H9 (cell line): ENCODE results near the gene TSPOAP1. TPM values are rescaled to one million over a fixed set of nuclear protein-coding genes. Genes with fewer than 3 reads are reported as not detected.

Source experiments
- DNase-seq: peaks from one replicate; pipeline ENCODE4 v3.0.0-alpha.2; 2017
- H2AFZ ChIP-seq: one replicate; pipeline ENCODE4 v1.6.1; 2013; ENCODE audit warnings: mild to moderate bottlenecking, low read length, control low read depth, moderate library complexity
- H2AK5ac ChIP-seq: 2 replicates; pipeline ENCODE4 v1.6.1; 2013; ENCODE audit warnings: low read length, control low read depth, mixed read lengths; ENCODE audit not compliant: insufficient read length
- H2BK120ac ChIP-seq: one replicate; pipeline ENCODE4 v1.6.1; 2013; ENCODE audit warnings: low read depth, mild to moderate bottlenecking, low read length, control low read depth, inconsistent platforms; ENCODE audit not compliant: poor library complexity, severe bottlenecking
- H2BK12ac ChIP-seq: 2 replicates; pipeline ENCODE4 v1.6.1; 2013; ENCODE audit warnings: low read length, control low read depth, mixed read lengths, low read depth; ENCODE audit not compliant: insufficient read length
- H2BK15ac ChIP-seq: 2 replicates; pipeline ENCODE4 v1.6.1; 2013; ENCODE audit warnings: low read depth, low read length, control low read depth
- H2BK20ac ChIP-seq: one replicate; pipeline ENCODE4 v1.6.1; 2013; ENCODE audit warnings: low read depth, mild to moderate bottlenecking, low read length, control low read depth, inconsistent platforms; ENCODE audit not compliant: poor library complexity, severe bottlenecking
- H2BK5ac ChIP-seq: 2 replicates; pipeline ENCODE4 v1.6.1; 2013; ENCODE audit warnings: low read length, control low read depth, mixed read lengths; ENCODE audit not compliant: insufficient read length
- H3K14ac ChIP-seq: 2 replicates; pipeline ENCODE4 v1.6.1; 2013; ENCODE audit warnings: low read length, control low read depth; ENCODE audit not compliant: insufficient read depth
- H3K18ac ChIP-seq: 2 replicates; pipeline ENCODE4 v1.6.1; 2013; ENCODE audit warnings: low read depth, mild to moderate bottlenecking, mixed read lengths, low read length, control low read depth; ENCODE audit not compliant: insufficient read length
- H3K23ac ChIP-seq: 2 replicates; pipeline ENCODE4 v1.6.1; 2013; ENCODE audit warnings: low read length, control low read depth, mixed read lengths, low read depth; ENCODE audit not compliant: insufficient read length
- H3K23me2 ChIP-seq: 2 replicates; pipeline ENCODE4 v1.6.1; 2013; ENCODE audit warnings: low read depth, mild to moderate bottlenecking, mixed read lengths, low read length, control low read depth; ENCODE audit not compliant: insufficient read length, poor library complexity, severe bottlenecking
- H3K27ac ChIP-seq: 2 replicates; pipeline ENCODE4 v1.5.1; 2013; ENCODE audit warnings: low read length, control low read depth, mixed read lengths, low read depth; ENCODE audit not compliant: insufficient read length
- H3K27me3 ChIP-seq: 2 replicates; pipeline ENCODE4 v1.6.1; 2013; ENCODE audit warnings: low read length, control low read depth, inconsistent platforms; ENCODE audit not compliant: insufficient read depth
- H3K4ac ChIP-seq: 2 replicates; pipeline ENCODE4 v1.6.1; 2013; ENCODE audit warnings: low read depth, mild to moderate bottlenecking, control low read depth, inconsistent platforms, low read length, moderate library complexity
- H3K4me1 ChIP-seq: 2 replicates; pipeline ENCODE4 v1.6.1; 2013; ENCODE audit warnings: low read length, control low read depth, inconsistent platforms; ENCODE audit not compliant: insufficient read depth
- H3K4me2 ChIP-seq: 2 replicates; pipeline ENCODE4 v1.6.1; 2013; ENCODE audit warnings: low read length, control low read depth, mixed read lengths; ENCODE audit not compliant: insufficient read length, insufficient read depth
- H3K56ac ChIP-seq: 2 replicates; pipeline ENCODE4 v1.6.1; 2013; ENCODE audit warnings: low read depth, mild to moderate bottlenecking, mixed read lengths, low read length, control low read depth; ENCODE audit not compliant: insufficient read length
- H3K79me1 ChIP-seq: 2 replicates; pipeline ENCODE4 v1.6.1; 2013; ENCODE audit warnings: low read depth, mild to moderate bottlenecking, moderate library complexity, low read length, control low read depth, inconsistent platforms; ENCODE audit not compliant: insufficient read depth, poor library complexity, severe bottlenecking
- H3K79me2 ChIP-seq: 2 replicates; pipeline ENCODE4 v1.6.1; 2013; ENCODE audit warnings: low read length, control low read depth, inconsistent platforms; ENCODE audit not compliant: insufficient read depth
- H3K9ac ChIP-seq: 2 replicates; pipeline ENCODE4 v1.6.1; 2013; ENCODE audit warnings: low read length, control low read depth, mixed read lengths; ENCODE audit not compliant: insufficient read length; ENCODE audit errors: extremely low read depth
- H3K9me3 ChIP-seq: one replicate; pipeline ENCODE4 v1.6.1; 2013; ENCODE audit warnings: low read depth, low read length, inconsistent platforms; ENCODE audit not compliant: control insufficient read depth
- H3T11ph ChIP-seq: one replicate; pipeline ENCODE4 v1.6.1; 2013; ENCODE audit warnings: mild to moderate bottlenecking, low read length, control low read depth, inconsistent platforms
- H4K20me1 ChIP-seq: one replicate; pipeline ENCODE4 v1.6.1; 2013; ENCODE audit not compliant: control insufficient read depth, insufficient read length, insufficient read depth
- H4K5ac ChIP-seq: 2 replicates; pipeline ENCODE4 v1.6.1; 2013; ENCODE audit warnings: low read depth, mild to moderate bottlenecking, mixed read lengths, low read length, control low read depth; ENCODE audit not compliant: insufficient read length
- H4K8ac ChIP-seq: replicated peaks from 2 replicates; pipeline ENCODE4 v1.6.1; 2013; ENCODE audit warnings: low read length, control low read depth, mixed read lengths, low read depth; ENCODE audit not compliant: insufficient read length
- H4K91ac ChIP-seq: 2 replicates; pipeline ENCODE4 v1.6.1; 2013; ENCODE audit warnings: low read depth, mild to moderate bottlenecking, moderate library complexity, mixed read lengths, low read length, control low read depth; ENCODE audit not compliant: insufficient read length
- H3K27ac Mint-ChIP-seq, 3 experiments: 2 replicates in 2 of 3; 3 replicates in 1 of 3; pipeline ENCODE4 v1.8.0; 2020 to 2021; ENCODE audit warnings: mixed read lengths in 3 of 3, mild to moderate bottlenecking in 1 of 3, moderate library complexity in 1 of 3
- H3K27me3 Mint-ChIP-seq: 2 replicates; pipeline ENCODE4 v1.8.0; 2021; ENCODE audit warnings: low read depth, mild to moderate bottlenecking, moderate library complexity, mixed read lengths
- H3K36me3 Mint-ChIP-seq, 3 experiments: 2 replicates in 2 of 3; 3 replicates in 1 of 3; pipeline ENCODE4 v1.8.0; 2020 to 2021; ENCODE audit warnings: low read depth in 3 of 3, mixed read lengths in 3 of 3; ENCODE audit not compliant: insufficient read depth in 1 of 3
- H3K4me1 Mint-ChIP-seq, 2 experiments: 2 replicates each; pipeline ENCODE4 v1.8.0; 2020; ENCODE audit warnings: mixed read lengths in 2 of 2
- H3K4me3 Mint-ChIP-seq, 2 experiments: 2 replicates in 1 of 2; 3 replicates in 1 of 2; pipeline ENCODE4 v1.8.0; 2020 to 2021; ENCODE audit warnings: mild to moderate bottlenecking in 2 of 2, mixed read lengths in 2 of 2, moderate library complexity in 1 of 2
- H3K9me3 Mint-ChIP-seq, 2 experiments: 2 replicates in 1 of 2; 3 replicates in 1 of 2; pipeline ENCODE4 v1.8.0; 2020; ENCODE audit warnings: mild to moderate bottlenecking in 2 of 2, mixed read lengths in 2 of 2, moderate library complexity in 1 of 2
- WGBS: extraction: QIAGEN DNeasy Blood & Tissue Kit; methylation state at CpG from one replicate; pipeline ENCODE4 v1.1.7; 2013; ENCODE audit warnings: missing lambda C conversion rate, low lambda C conversion rate, mixed read lengths; ENCODE audit not compliant: insufficient read length; ENCODE audit errors: extremely low coverage; 5-methylcytosine and 5-hydroxymethylcytosine counted together
- total RNA-seq: library from RNA; stranded (reverse); gene quantifications from 2 replicates; pipeline ENCODE4 v1.2.1, GENCODE V29; 2021
- TF ChIP-seq, protein P1 (sequence below): fragments of 200-600 bp; sonication (generic); conservative IDR thresholded peaks from 3 replicates; pipeline ENCODE4 v1.8.0; 2021; ENCODE audit warnings: antibody characterized with exemption, mild to moderate bottlenecking

Gene TSPOAP1
- total RNA-seq, 1 experiment from 2014 or later: 17.3 TPM

DNA sequence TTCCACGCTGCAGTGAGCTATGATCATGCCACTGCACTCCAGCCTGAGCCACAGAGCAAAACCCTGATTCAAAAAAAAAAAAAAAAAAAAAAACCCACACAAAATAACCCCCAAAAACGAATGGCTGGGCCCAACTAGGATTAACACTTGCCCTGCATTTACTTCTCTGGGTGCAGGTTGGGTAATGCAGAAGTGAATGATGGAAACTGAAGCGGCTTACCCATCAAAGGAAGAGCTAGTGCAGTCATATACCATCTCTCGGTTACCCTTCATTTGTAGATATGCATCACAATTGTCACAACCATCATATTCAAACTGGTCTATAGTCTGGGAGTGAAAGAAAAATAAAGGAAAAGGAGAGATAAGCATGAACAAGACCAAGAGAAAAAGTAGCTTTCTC lies 22.6 kb upstream of the TSPOAP1 start:
- WGBS: no CpG with 5 or more reads among the region's 4 CpGs
- H3K56ac ChIP-seq: no peak overlapping the region
- peaks cover 5% of the 10 kb centered on the region; the same call in 1 of the 2 replicates for H3K27me3 Mint-ChIP-seq
- H3K27me3 ChIP-seq: no peaks in the 10 kb centered on the region
- H3K14ac ChIP-seq: no peak overlapping the region
- no peak overlapping the region for H3T11ph ChIP-seq
- H3K79me2 ChIP-seq: peaks cover 5% of the 10 kb centered on the region; the same call in 1 of the 2 replicates
- no peak overlapping the region for H3K23ac ChIP-seq
- H3K9me3 Mint-ChIP-seq: no peaks in the 10 kb centered on the region
- peak overlapping the region; percentile 100 for H3K4me3 Mint-ChIP-seq
- no peak overlapping the region for H2BK15ac ChIP-seq
- H4K20me1 ChIP-seq: no peaks in the 10 kb centered on the region
- H3K23me2 ChIP-seq: peaks cover 10% of the 10 kb centered on the region
- H2BK120ac ChIP-seq: no peak overlapping the region
- no peak overlapping the region for H2AK5ac ChIP-seq
- peaks cover 2% of the 10 kb centered on the region for H3K79me1 ChIP-seq
- DNase-seq: no peak
- no peak overlapping the region for H4K91ac ChIP-seq
- no peaks in the 10 kb centered on the region for H3K4me1 ChIP-seq
- TF ChIP-seq, protein P1, sequence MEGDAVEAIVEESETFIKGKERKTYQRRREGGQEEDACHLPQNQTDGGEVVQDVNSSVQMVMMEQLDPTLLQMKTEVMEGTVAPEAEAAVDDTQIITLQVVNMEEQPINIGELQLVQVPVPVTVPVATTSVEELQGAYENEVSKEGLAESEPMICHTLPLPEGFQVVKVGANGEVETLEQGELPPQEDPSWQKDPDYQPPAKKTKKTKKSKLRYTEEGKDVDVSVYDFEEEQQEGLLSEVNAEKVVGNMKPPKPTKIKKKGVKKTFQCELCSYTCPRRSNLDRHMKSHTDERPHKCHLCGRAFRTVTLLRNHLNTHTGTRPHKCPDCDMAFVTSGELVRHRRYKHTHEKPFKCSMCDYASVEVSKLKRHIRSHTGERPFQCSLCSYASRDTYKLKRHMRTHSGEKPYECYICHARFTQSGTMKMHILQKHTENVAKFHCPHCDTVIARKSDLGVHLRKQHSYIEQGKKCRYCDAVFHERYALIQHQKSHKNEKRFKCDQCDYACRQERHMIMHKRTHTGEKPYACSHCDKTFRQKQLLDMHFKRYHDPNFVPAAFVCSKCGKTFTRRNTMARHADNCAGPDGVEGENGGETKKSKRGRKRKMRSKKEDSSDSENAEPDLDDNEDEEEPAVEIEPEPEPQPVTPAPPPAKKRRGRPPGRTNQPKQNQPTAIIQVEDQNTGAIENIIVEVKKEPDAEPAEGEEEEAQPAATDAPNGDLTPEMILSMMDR: no peak
- no peak overlapping the region for H2AFZ ChIP-seq
- no peak overlapping the region for H4K8ac ChIP-seq
- H3K36me3 Mint-ChIP-seq: peaks cover 28 to 48% (median 46%) of the 10 kb centered on the region in 3 experiments
- peak overlapping the region; percentile 99 for H3K4me2 ChIP-seq
- peaks cover 12 to 15% of the 10 kb centered on the region in 2 experiments for H3K4me1 Mint-ChIP-seq
- H3K18ac ChIP-seq: no peak overlapping the region
- no peak overlapping the region for H2BK12ac ChIP-seq
- no peak overlapping the region for H2BK20ac ChIP-seq
- no peak overlapping the region for H3K27ac Mint-ChIP-seq
- no peak overlapping the region for H2BK5ac ChIP-seq
- H3K9ac ChIP-seq: peak overlapping the region; percentile 96
- H4K5ac ChIP-seq: no peak overlapping the region
- H3K27ac ChIP-seq: no peak overlapping the region
- no peaks in the 10 kb centered on the region for H3K9me3 ChIP-seq
- no peak overlapping the region for H3K4ac ChIP-seq
